DMS 273 treated with DMSO at 0.1 percent for 48 hours (cell line): ENCODE results near the gene CHMP2B.
A peak's percentile ranks its signal among the peaks of the same experiment; 100 is the strongest.
"Not testable (repeated sequence)": the region's sequence is repeated elsewhere in the genome, so short reads cannot be mapped to it uniquely, and the experiment has no call there.

Experiments used
- DNase-seq: peaks from one replicate; lab custom pipeline; 2025; lab: John Stamatoyannopoulos, UW

CHMP2B gene

GRCh38 chr3:87233805-87234204 lies 6.7 kb downstream of the CHMP2B start:
- DNase-seq, result no peak

DNA sequence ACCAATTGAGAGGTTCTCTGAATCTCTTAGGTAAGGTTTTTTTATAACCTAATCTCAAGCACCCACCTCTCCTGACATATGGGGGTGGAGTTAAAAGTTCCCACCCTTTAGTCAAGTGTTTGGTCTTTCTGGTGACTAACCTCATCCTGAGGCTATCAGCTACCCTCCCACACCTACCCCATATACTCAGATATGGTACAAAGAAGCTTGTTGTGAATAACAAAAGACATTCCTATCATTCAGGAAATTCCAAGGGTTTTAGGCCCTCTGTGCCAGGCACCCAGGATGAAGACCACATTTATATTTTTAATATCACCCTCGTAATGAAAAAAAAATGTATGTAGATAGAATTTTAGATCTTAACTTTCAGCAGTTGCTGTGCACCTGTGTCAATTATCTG lies 9.0 kb downstream of the CHMP2B start:
- no peak for DNase-seq

DNA sequence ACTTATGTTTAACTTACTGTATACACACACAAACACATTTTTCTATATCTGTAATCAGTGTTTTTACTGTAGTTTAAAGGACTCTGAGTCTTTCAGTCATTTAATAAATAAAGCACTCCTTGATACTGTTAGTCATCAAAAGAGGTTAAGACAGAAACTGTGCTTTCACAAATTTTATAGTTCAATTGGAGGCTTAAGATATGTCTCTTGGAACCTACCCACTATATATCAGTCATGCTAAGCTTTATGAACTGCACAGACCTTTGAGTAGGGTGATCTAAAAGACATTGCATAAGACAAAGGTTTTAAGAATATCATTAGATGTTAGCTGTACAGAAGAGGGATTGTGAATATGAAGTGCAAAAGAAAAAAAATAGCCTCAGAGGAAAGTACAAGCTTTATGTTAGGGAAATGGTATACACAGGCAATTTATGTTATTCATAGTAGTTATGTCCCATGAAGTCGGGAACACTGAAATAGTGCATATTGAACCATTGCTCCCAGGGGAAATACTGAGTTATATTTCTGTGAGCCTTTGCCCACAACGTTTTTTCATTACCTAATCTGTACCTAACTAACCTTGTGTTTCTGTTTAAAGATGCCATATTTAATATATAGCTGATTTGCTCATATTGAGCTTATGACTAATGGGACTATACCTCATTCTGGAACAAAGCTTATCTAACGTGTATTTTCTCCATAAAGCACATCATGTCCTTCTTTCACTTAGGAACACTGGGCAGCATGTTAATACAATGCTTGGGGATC lies 19.7 kb downstream of the CHMP2B start:
- no peak for DNase-seq

- DNase-seq, result no peak
Measured at GRCh38 chr3:87247430-87247773, 20.3 kb downstream of the CHMP2B start.

- not testable (repeated sequence) for DNase-seq
Measured at GRCh38 chr3:87248231-87248630, 21.1 kb downstream of the CHMP2B start.

- no peak for DNase-seq
Measured at GRCh38 chr3:87248831-87249230, 21.7 kb downstream of the CHMP2B start.

DNA sequence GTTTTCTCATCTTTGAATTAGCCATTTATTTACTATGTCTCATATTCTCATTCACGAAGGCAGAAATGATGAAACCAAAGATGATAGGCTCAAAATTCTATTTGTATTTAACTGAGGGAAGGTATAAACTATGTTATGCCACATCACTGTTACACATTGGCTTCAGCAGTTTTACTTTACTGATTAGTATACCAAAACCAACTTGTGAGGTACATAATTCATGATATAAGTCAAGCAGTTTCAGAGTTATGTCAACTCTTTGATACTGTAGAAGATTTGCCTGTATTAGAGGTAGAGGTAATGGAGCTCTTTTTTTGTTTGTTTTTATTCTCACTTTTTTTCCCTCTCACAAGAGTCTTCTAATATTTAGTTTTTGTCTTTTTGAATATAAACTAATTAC lies 22.9 kb downstream of the CHMP2B start:
- DNase-seq, result no peak

- DNase-seq, result no peak
Measured at GRCh38 chr3:87260270-87260669, 33.2 kb downstream of the CHMP2B start.

DNA sequence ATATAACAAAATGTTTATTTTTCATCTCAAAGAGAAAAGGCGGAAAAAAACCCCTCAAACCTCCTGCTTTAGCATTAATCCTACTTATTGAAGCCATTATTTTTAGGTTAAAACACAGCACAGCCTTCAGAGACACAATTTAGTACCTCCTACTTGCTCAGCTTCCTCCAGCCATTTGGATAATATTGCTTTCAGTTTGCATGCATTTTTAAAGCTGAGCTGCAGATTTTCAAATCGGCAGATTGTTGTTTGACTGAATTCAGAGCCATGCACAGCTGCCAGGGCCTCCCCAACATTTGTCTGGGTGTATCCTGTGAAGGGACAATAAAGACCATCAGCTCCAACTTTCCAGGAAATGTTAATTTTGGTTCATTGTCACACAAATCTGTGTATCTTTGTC lies 34.8 kb downstream of the CHMP2B start:
- no peak for DNase-seq

- no peak for DNase-seq
Measured at GRCh38 chr3:87267953-87268645, 41.0 kb downstream of the CHMP2B start.

GRCh38 chr3:87268646-87269211 lies 41.6 kb downstream of the CHMP2B start:
- DNase-seq, result no peak

DNA sequence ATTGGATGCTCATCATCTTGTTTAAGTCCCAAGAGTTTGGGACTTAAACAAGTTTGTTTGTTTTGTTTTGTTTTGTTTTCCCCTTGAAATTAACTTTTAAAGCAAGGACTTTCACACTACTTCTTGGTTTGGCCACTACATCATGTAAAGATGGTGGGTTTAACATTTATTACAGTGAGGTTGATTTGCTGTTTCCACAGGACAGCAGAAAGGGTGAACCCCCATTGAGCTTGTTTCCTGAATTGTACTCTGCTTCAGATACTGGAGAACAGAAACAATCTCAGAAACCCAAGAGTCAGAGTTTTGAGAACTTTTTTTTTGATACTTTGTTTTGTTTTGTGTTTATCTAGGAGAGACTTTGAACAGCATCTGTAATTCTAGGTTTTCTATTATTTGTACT lies 42.6 kb downstream of the CHMP2B start:
- no peak for DNase-seq

- DNase-seq, result no peak
Measured at GRCh38 chr3:87270908-87271700, 44.0 kb downstream of the CHMP2B start.

GRCh38 chr3:87272718-87273341 lies 45.7 kb downstream of the CHMP2B start:
- no peak for DNase-seq

- DNase-seq, result no peak
Measured at GRCh38 chr3:87276484-87276883, 49.4 kb downstream of the CHMP2B start, which contains the start of gene POU1F1. TSS of gene POU1F1 (minus strand) at chr3:87276584. CDS start at chr3:87276462, 122 bp downstream.

- no peak for DNase-seq
Measured at GRCh38 chr3:87287011-87287410, 59.9 kb downstream of the CHMP2B start.

- no peak for DNase-seq
Measured at GRCh38 chr3:87288446-87288845, 61.3 kb downstream of the CHMP2B start.

GRCh38 chr3:87298111-87298718 lies 71.1 kb downstream of the CHMP2B start:
- DNase-seq, result peak; percentile 4

DNA sequence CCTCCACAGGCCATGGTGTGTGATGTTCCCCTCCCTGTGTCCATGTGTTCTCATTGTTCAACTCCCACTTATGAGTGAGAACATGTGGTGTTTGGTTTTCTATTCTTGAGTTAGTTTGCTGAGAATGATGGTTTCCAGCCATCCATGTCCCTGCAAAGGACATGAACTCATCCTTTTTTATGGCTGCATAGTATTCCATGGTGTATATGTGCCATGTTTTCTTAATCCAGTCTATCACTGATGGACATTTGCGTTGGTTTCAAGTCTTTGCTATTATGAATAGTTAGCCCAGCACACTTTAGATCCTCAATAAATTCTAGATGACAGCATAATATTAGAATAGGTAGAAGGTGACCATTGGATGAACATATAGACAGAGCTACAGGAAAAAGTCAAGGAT lies 77.9 kb downstream of the CHMP2B start:
- DNase-seq, result not testable (repeated sequence)
